Muscle of leg (tissue), 11 donors: ENCODE data around the gene THBD. TPM values are rescaled to one million over a fixed set of nuclear protein-coding genes. Genes with fewer than 3 reads are reported as not detected.
A peak's percentile ranks its signal among the peaks of the same experiment; 100 is the strongest.

Source experiments
- DNase-seq: peaks from one replicate; pipeline ENCODE4 v3.0.0; 2013
- H3K27ac ChIP-seq: one replicate; pipeline ENCODE4 v1.5.1; 2013; ENCODE audit warnings: mild to moderate bottlenecking, low read length, control low read depth
- H3K27me3 ChIP-seq: one replicate; pipeline ENCODE4 v1.6.1; 2013; ENCODE audit warnings: low read length; ENCODE audit not compliant: control insufficient read depth, insufficient read depth
- H3K36me3 ChIP-seq: one replicate; pipeline ENCODE4 v1.6.1; 2013; ENCODE audit warnings: low read length; ENCODE audit not compliant: control insufficient read depth, insufficient read depth
- H3K4me1 ChIP-seq: one replicate; pipeline ENCODE4 v1.6.1; 2013; ENCODE audit warnings: low read length; ENCODE audit not compliant: control insufficient read depth, insufficient read depth
- H3K4me3 ChIP-seq: one replicate; pipeline ENCODE4 v1.5.1; 2013; ENCODE audit warnings: low read length, control low read depth
- H3K9me3 ChIP-seq: replicated peaks from 2 replicates; pipeline ENCODE4 v1.6.1; 2013; ENCODE audit warnings: low read depth, low read length; ENCODE audit not compliant: control insufficient read depth
- WGBS: methylation state at CpG from one replicate; pipeline ENCODE4 v1.1.5; 2013; ENCODE audit warnings: missing lambda C conversion rate; ENCODE audit not compliant: insufficient coverage; 5-methylcytosine and 5-hydroxymethylcytosine counted together
- polyA plus RNA-seq, 8 donors: library from polyadenylated mRNA; unstranded; fragments of 120-200 nt; gene quantifications; one replicate each; pipeline versions ENCODE4 v1.2.1 to v1.2.3, GENCODE V29; 2013; ENCODE audit warnings: inconsistent platforms in 1 of 8, low replicate concordance in 1 of 8; ENCODE audit not compliant: insufficient read length in 8 of 8, insufficient read depth in 1 of 8
- total RNA-seq: library from RNA; stranded (reverse); fragments of 120-200 nt; gene quantifications from one replicate; pipeline ENCODE4 v1.2.4, GENCODE V29; 2013

The THBD gene
- total and polyA plus RNA-seq, 9 donors: 5.1 to 13.6 (median 7.9) TPM

DNA sequence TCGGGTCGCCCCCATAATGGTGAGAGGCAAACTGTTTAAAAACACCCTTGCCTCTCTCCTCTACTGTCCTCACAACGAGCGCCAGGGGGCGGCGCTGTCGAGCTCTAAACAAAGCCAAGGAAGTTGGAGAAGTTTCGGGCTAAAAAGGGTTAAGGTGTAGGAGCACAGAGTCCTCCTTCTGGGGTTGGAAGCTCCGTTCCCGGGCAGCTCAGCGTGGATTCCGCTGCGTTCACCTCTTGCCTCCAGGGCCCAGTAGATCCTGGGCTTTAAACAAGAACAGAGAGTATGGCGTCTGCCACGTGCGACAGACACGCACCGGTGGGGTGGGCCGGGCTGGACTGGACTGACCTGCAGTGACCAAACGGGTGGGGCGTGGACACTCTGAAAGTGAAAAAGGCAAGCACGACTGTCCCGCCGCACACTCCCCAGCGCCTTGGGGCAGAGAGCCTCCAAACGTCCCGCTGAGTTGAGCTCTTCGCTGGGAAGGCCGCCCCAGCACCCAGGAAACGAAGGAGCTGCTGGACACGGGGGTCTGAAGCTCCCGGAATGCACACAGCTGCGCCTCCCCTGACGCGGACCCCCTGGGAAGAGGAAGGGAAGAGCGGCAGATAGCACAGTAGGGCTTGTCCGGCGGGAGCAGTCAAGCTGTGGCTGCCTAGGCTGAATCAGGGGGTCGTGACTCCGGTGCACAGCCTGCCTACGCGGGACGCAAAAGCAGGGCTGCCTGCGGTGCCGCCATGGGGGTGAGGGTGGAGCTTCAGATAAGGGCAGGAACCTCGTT is 1.6 kb upstream of the THBD start:
- Histone ChIP-seq H3K4me3 (peak overlapping the region; percentile 51), H3K27me3 (peaks cover 50% of the 10 kb centered on the region), H3K36me3 (no peaks in the 10 kb centered on the region), H3K27ac (peak overlapping the region; percentile 65), H3K9me3 (no peaks in the 10 kb centered on the region), H3K4me1 (peaks cover 44% of the 10 kb centered on the region)
- peak; percentile 89 for DNase-seq
- 6% methylated on average over 41 of the region's 46 CpGs for WGBS

DNA sequence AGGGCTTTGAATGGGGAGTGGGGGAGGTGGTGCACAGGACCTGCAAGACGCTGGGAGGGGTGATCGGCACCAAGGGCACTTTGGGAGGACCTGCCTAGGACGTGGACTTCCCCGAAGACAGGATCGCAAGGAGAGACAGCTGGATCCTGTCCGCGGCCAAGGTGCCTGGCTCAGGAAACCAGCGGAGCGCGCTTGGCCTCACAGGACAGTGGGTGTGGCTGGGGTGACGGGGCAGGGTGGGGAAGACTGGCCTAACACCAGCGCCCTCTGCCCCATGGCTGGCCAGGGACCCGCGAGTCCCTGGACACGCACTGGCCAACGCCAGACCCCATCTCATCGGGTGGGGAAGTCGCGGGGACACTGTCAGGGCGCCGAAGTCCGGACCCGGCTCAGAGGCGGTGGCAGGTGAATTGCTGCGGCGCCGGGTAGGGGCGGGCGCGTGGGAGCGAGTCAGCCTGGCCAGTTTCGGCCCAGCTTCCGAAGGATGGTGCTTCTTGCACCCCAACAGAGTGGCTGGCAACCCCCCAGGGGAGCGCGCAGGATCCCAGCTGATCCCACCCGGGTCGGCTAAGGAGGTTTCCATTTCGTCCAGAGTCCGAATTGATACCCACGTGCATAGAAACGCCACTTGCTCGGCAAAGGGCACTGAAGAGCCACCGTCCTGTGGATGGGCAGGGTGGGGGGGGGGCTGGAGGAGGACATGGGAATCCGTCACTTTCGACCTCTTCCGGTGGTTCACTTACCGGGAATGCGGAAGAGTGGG is 785 bp upstream of the THBD start:
- Histone ChIP-seq H3K9me3 (no peaks in the 10 kb centered on the region), H3K27me3 (peaks cover 50% of the 10 kb centered on the region), H3K4me1 (peaks cover 45% of the 10 kb centered on the region), H3K36me3 (no peaks in the 10 kb centered on the region), H3K4me3 (peak overlapping the region; percentile 51), H3K27ac (peak overlapping the region; percentile 69)
- under 1% methylated on average over 43 of the region's 48 CpGs for WGBS
- no peak for DNase-seq

DNA sequence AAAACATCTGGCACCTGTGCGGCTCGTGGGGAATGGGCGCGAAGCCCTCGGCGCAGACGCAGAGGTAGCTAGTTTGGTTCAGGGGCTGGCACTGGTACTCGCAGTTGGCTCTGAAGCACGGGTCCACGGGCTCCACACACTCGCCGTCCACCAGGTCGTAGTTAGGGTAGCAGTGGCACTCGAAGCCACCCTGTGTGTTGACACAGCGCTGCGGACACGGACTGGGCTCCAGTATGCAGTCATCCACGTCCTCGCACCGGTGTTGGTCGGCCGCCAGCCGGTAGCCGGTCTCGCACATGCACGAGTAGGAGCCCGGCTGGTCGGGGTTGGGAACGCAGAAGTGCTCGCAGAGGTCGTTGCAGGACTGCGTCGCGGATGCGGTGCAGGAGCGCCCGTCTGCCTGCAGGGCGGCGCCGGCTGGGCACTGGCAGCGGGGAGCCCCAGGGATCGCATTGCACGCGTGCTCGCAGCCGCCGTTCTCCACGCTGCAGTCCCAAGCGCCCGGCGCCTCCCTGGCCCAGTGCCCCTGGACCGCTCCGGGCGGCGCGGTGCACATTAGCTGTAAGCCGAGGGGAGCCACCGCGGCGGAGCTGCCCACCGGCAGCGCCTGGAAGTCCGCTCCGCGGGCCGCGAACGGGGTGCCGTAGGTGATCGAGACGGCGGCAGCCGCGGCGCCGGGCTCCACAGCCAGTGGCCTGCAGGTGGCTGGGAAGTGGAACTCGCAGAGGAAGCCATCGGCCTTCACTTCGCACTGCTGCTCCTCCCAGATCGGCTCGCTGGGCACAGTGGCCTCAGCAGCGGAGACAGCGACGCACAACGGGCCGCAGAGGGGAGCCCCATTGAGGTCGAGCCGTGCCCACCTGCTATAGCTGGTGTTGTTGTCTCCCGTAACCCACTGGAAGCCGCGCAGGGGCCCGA is 930 bp downstream of the THBD start:
- Histone ChIP-seq H3K36me3 (no peaks in the 10 kb centered on the region), H3K4me3 (peak overlapping the region; percentile 51), H3K27me3 (peaks cover 50% of the 10 kb centered on the region), H3K4me1 (peaks cover 51% of the 10 kb centered on the region), H3K27ac (peak overlapping the region; percentile 69), H3K9me3 (no peaks in the 10 kb centered on the region)
- peak; percentile 56 for DNase-seq
- 3% methylated on average over 92 of the region's 92 CpGs for WGBS

DNA sequence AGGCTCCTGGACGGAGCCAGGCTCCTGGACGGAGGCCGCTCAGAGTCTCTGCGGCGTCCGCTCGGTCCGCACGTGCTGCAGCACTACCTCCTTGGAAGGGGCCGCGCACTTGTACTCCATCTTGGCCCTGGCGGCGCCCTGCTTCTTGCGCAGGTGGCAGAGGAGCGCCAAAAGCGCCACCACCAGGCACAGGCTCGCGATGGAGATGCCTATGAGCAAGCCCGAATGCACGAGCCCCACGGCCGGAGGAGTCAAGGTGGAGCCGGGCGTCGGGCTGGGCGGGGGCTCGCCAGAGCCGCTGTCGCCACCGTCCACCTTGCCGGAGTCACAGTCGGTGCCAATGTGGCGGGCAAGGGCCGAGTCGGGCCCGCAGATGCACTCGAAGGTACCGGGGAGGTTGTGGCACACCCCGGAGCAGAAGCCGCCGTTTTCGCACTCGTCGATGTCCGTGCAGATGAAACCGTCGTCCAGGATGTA is 1.7 kb downstream of the THBD start:
- Histone ChIP-seq H3K4me3 (peak overlapping the region; percentile 51), H3K4me1 (peaks cover 51% of the 10 kb centered on the region), H3K9me3 (no peaks in the 10 kb centered on the region), H3K36me3 (no peaks in the 10 kb centered on the region), H3K27me3 (peaks cover 49% of the 10 kb centered on the region), H3K27ac (no peak overlapping the region)
- DNase-seq: no peak
- WGBS: 12% methylated on average over 47 of the region's 47 CpGs

DNA sequence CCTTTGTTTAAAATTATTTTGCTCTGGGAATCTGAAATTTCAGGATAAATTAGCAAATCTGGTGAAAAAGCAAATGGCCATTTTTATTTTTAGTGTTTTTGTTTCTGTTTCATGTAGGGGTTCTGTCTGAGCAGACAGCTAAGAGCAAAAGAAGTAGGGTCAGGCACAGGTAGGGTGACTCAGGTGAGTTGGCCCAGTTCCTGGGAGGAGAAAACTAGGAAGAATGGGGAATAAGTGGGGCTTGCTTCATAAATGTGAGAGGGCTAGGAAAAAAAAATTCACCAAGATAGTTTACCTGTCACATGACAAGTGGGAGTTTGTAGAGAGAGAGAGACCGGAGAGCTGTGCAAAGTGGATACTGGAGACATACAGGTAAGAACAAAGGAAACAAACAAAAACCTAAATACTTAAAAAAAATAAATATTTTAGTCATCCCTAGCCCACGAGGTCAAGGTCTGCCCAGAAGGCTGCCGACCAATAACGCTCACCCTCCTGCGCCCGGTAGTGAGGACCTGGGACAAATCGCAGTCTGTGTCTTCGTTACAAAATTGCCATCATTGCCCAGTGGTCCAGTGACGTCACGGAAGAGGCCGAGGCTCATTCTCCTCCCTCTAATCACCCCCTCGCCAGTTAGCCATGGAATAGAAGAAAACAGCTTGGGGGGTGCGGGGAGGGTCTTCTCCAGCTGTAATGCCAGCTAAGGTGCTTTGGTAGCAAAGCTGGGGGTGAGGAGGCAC is 2.3 kb downstream of the THBD start:
- Histone ChIP-seq H3K36me3 (no peaks in the 10 kb centered on the region), H3K4me1 (peaks cover 51% of the 10 kb centered on the region), H3K27me3 (peaks cover 48% of the 10 kb centered on the region), H3K9me3 (no peaks in the 10 kb centered on the region), H3K4me3 (peak overlapping the region; percentile 51), H3K27ac (no peak overlapping the region)
- no peak for DNase-seq
- WGBS: 79% methylated on average over 5 of the region's 13 CpGs

DNA sequence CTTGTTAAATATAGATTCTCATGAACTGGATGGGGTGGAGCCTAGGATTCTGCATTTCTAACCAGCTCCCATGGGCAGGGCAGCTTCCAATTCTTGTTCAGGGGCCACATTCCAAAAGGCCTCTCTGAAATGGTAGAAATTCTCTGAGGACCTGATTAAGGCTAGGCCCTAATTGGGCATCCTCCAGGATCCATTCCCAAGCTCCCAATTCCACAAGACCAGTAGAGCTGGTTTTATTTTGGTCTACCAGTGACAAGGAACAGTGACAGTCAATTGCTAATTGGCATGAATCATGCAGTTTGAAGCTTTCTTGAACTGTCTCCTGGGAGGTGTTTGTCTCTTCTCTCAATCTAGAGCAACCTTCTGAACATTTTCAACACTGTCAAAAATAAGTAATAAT is 3.0 kb downstream of the THBD start:
- no peak overlapping the region for H3K4me3 ChIP-seq
- no peaks in the 10 kb centered on the region for H3K36me3 ChIP-seq
- no peak for DNase-seq
- H3K4me1 ChIP-seq: peaks cover 49% of the 10 kb centered on the region
- no peaks in the 10 kb centered on the region for H3K9me3 ChIP-seq
- peaks cover 50% of the 10 kb centered on the region for H3K27me3 ChIP-seq
- H3K27ac ChIP-seq: no peak overlapping the region

DNA sequence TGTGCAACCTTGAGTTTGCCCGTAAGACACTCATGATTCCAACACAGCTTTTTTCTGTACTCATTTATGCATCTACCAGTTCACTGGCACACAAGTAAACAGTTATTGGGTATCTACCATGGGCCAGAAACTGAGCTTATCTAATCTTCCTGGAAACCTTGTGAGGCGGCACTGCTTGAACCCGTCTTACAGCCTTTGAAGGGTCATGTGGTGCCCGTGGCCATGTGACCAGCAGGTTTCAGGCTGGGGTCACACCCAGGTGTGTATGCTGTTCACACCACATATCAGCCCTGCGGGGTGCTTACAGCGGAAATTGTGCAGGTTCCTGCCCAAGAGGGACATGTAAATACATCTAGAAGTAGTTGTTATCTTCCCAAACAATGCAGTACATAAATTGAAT is 6.1 kb downstream of the THBD start:
- no peak for DNase-seq
- Histone ChIP-seq H3K4me1 (peaks cover 24% of the 10 kb centered on the region), H3K36me3 (no peaks in the 10 kb centered on the region), H3K4me3 (no peak overlapping the region), H3K27me3 (peaks cover 41% of the 10 kb centered on the region), H3K9me3 (no peaks in the 10 kb centered on the region), H3K27ac (no peak overlapping the region)
- 73% methylated on average over 6 of the region's 6 CpGs for WGBS

DNA sequence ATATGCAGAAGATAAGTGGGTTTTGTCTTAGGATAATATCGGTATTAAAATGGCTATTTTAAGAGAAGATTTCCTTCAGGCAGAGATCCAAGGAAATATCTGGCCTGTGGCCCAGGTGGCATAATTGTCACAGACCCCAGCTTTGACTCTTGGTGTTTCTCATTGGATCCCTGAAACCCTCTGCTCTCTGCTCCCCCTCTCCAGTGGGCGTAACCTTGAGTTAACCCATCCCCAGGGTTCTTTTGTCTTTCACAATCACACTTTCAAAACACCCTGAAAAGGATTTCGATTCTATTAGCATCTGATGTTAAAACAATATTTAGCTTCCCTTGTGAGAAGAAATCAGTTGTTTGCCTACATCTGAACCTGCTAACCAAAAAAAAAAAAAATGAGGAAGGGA is 7.2 kb downstream of the THBD start:
- DNase-seq: no peak
- peaks cover 13% of the 10 kb centered on the region for H3K4me1 ChIP-seq
- peaks cover 34% of the 10 kb centered on the region for H3K27me3 ChIP-seq
- no peaks in the 10 kb centered on the region for H3K9me3 ChIP-seq
- no peak overlapping the region for H3K4me3 ChIP-seq
- H3K27ac ChIP-seq: no peak overlapping the region
- WGBS: 100% methylated on average over 1 of the region's 3 CpGs
- H3K36me3 ChIP-seq: no peaks in the 10 kb centered on the region

DNA sequence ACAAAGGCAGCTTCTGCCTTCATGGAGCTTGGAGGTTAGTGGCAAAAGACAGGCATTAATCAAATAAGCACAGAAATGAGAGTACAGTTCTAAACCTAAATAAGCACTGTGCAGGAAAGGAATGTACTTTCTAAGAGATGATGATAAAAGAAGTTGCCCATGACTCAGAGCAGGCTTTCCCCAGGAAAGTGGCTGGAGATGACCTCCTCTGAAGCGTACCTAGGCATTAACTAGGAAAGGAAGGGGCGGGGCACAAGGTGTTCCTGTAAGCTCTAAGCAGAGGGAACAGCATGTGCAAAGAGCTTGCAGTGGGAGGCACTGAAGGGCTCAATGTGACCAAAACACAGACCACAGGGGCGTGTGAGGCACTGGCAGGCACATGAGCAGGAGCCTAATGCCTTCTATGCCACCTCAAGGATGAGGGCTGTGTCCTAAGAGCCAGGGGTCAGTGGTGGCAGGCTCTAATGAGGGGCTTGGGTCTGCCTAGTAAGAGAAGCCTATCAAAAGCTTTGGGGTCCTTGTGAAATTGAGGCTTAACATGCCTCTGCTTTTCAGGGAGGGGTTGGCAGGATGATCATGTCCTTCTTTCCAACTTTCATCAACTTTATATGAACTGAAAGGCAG is 9.5 kb downstream of the THBD start:
- Histone ChIP-seq H3K27ac (no peak overlapping the region), H3K36me3 (no peaks in the 10 kb centered on the region), H3K27me3 (peaks cover 45% of the 10 kb centered on the region), H3K9me3 (no peaks in the 10 kb centered on the region), H3K4me3 (no peak overlapping the region), H3K4me1 (peaks cover 4% of the 10 kb centered on the region)
- no peak for DNase-seq
- 73% methylated on average over 3 of the region's 3 CpGs for WGBS
